Activated T-helper 1 cell treated with Interleukin-2 at 50 U/mL for 16 hours (primary cell): ENCODE results near the gene PSKH1.
"Not testable (repeated sequence)": the region's sequence is repeated elsewhere in the genome, so short reads cannot be mapped to it uniquely, and the experiment has no call there.

Experiments used
- DNase-seq: peaks from one replicate; pipeline ENCODE4 v3.0.0-alpha.2; 2020; ENCODE audit warnings: low read depth

PSKH1 gene

GRCh38 chr16:67924140-67924906, 31.3 kb downstream of the PSKH1 start:
- DNase-seq, result no peak

DNA sequence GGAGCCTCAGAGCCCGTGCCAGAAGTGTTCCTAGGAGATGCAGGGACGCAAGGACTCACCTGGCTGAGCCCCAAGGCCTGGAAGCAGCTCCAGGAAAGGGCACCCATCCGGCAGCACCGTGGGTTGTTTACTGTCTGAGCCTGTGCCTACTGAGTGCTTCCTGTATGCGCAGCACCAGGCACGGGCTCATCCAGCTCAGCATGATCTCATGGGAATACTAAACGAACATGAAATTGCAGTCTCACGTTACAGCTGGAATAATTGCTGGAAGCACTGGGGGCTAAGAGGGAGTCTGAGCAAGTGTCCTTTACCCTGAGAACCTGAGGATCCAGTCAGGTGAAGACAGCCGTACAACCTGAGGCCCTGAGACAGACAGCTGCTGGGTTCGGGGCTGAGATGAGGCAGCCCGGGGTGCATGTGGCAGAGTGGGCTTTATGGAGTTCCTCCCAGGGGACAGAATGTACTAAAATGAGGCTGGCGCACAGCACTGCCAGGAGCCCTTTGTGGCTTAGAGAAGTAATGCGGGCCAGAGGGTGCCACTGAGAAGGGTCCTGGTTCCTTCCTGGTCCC, 33.2 kb downstream of the PSKH1 start:
- DNase-seq, result no peak

DNA sequence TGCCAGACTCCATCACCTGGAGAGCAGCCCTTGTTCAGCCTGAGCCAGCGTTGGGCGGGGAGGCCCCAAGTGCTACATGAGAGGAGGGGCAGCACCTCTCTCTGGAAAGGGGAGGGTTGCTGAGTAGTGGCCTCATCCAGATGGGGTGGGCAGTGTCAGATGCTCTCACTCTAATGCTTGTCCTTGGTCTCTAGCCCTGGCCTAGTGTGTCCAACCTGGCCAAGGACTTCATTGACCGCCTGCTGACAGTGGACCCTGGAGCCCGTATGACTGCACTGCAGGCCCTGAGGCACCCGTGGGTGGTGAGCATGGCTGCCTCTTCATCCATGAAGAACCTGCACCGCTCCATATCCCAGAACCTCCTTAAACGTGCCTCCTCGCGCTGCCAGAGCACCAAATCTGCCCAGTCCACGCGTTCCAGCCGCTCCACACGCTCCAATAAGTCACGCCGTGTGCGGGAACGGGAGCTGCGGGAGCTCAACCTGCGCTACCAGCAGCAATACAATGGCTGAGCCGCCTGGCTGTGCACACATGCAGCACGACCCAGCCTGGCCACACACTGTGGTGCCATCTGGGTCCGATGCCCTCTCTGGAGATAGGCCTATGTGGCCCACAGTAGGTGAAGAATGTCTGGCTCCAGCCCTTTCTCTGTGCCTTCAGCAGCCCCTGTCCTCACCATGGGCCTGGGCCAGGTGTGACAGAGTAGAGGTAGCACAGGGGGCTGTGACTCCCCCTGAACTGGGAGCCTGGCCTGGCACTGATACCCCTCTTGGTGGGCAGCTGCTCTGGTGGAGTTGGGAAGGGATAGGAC, 34.3 kb downstream of the PSKH1 start:
- no peak for DNase-seq

- DNase-seq, result no peak
These were observed 35.1 kb downstream of the PSKH1 start for GRCh38 chr16:67928147-67928546.

- peak; percentile 56 for DNase-seq
These were observed 35.7 kb downstream of the PSKH1 start for GRCh38 chr16:67928561-67929364.

DNA sequence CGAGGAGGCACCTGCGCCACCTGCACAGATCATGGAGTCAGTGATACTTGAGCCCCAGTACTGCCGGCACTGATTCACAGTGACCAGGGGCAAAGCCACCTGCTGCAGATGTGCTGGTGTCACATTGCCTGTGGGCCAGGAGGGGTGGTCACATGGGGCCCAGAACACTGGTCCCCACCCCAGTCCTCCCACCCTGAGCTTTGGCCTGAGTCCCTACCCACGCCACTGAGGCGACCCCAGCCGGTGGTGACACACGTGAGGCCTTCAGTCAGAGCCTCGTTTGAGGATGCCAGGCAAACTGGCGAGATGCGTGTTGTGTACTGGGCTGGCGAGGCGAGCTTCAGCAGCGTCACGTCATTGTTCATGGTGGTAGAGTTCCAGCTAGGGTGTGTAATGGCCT, 37.1 kb downstream of the PSKH1 start:
- no peak for DNase-seq

DNA sequence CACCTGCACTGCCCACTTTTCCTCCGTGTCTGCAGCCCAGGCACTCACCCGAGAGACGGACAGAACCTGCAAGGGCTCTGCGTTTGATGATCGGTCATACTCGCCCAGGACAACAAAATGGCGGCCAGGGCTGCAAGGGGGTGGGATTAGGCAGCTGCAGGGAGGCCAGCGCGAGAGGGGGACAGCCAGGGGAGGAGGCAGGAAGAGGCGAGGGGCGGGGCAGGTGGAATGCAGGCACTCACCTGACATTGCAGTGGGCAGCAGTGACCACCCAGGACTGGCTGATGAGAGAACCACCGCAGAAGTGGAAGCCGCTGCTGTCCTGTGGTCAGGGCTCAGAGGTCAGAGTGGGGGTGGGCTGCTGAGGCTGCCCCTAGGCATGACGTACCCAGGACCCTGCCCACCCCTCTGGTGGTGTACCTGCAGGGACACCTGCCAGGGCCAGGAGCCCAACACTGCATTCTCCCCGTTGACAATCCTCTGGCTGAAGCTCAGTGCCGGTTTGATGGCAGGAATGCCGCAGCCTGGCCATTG, 37.7 kb downstream of the PSKH1 start:
- no peak for DNase-seq

- DNase-seq, result no peak
These were observed 38.8 kb downstream of the PSKH1 start, which contains the start of gene CTRL for GRCh38 chr16:67931712-67932461. TSS of gene CTRL (minus strand) at chr16:67931862. CDS start at chr16:67931852, 10 bp downstream.

GRCh38 chr16:67932462-67932840, 39.4 kb downstream of the PSKH1 start:
- no peak for DNase-seq

DNA sequence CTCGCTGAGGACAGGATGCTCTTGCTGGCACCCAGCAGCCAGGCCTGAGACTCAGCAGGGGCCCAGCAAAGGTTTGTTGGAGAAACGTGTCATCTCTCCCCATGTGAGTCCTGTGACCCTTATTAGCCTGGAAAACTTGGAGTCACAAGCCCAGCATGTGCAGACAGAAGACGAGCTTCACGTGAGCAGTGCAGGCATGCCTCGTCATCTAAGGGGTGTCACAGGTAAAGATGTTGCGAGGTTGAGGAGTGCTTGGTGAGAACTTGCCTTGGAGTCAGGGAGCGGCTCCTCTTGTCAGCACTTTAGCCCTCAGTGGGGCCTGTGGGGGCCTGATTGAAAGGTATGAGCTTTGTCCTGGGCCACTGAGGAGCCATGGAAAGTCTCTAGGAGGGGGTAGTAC, 40.8 kb downstream of the PSKH1 start:
- no peak for DNase-seq

GRCh38 chr16:67934306-67935100, 41.4 kb downstream of the PSKH1 start:
- DNase-seq, result no peak

- no peak for DNase-seq
These were observed 42.0 kb downstream of the PSKH1 start for GRCh38 chr16:67935101-67935401.

DNA sequence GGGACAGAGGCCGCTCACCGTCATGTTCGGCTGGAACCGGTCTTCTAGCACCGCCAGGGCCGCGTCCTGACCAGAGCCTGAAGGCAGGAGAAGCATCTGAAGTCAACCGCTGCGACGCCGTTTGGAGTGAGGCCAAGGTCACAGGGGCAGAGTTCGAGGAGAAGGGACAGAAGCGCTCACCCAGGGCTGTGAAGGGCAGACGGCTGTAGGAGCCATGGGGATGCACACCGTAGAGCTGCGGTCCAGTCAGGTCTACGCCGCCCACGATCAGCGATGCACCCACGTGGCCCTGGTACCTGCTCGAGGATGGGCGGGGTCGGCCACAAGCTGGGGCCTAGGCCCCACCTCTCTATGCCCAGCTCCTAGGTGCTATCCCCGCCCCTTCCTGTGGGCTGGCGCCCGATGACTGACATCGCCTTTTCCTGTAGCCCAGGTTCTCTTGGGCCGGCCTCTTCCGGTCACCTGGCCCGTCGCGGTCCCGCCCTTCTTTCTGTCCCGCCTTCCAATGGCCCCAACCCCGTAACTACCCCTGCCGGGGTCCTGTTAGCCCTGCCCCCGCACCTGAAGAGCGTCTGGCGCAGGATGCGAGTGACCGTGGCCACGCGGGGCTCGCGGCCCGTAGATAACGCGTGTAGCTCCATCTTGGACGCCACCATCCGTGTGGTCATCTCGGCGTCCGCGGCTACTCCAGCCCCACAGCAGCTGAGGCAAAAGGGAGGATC, 42.5 kb downstream of the PSKH1 start:
- peak; percentile 91 for DNase-seq

DNA sequence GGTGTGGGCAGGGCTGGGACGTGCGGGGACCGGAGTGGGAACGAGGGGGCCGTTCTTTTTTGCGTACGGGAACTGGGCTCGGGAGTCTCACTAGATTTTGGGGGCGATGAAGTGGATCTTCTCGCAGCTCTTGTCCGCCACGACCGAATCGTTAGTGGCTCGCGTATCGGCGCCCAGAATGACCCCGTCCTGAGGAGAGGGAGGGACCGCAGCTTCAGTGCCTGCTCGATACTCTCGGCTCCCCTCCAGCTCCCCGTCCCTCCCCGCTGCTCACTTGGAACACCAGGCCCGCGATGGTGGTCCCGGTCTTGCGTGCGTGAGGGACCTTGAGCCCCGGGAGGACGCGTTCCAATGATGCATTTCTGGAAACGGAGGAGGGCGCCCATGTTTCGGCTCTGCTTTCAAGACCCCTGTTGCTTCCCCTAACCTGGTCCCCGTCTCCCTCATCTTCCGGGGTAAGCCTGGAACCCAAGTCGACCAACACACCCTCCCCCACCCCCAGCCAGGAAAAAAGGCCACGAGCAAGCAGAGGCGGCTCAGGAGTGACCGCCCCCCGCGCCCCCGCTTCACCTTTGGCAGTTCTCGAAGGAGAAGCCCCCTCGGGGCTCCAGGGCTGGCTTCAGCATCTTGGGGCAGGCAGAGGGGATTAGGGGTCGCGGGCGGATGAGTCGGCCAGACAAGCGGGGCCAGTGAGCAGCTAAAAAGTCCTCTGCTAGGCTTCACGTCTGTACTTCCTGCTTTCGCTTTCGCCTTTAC, 43.2 kb downstream of the PSKH1 start, which contains the start of gene PSMB10:
PSMB10 (minus strand) TSS at position 727 of the 756 bp plus-strand sequence; CDS start at position 626, 101 bp downstream.
- peak; percentile 19 for DNase-seq

- DNase-seq, result peak; percentile 61
These were observed 44.0 kb downstream of the PSKH1 start for GRCh38 chr16:67936880-67937605.

- DNase-seq, result not testable (repeated sequence)
These were observed 44.7 kb downstream of the PSKH1 start for GRCh38 chr16:67937713-67938112.

DNA sequence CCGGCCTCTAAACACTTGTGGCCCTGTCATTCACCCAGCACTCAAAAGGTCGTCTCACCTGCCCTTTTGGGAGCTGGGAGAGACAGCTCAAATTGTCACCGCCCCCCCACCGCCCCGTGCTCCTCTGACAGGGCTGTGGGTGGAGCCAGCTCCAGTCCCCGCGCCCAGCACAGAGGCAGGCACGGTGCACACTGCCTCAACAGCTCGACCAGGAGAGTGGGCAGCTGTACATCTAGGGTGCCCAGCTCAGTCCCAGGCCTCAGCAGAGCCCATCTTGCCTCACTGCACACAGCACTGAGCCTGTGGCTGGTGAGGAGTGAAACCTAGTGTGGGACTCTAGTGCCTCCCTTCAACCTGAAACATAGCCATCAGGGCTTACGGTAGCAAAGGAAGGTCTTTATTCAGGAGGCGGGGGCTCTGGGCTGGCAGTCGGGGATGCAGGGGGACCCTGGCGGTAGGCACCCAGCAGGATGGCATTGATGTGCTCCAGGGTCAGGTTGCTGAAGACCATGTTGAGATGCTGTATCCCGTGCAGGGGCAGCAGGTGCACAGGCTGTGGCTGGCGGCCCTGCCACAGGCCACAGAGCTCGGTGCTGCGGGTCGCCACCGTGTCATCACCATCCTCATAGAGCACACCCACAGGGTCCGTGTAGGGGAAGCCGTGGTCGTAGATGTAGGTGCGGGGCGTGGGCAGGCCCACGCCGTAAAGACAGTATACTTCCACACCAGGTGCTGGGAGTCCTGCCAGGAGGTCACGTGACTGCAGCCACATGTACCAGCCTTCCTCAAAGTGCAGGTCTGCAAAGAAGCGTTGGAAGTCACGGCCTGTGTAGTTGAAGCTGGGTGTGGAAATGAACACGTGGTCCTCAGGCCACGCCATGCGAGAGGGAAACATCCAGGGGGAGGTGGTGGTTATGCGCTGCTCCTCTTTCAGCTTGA, 46.7 kb downstream of the PSKH1 start:
- DNase-seq, result no peak
